Lower leg skin (tissue), 4 donors: ENCODE results near the gene PLXNA1. TPM values are rescaled to one million over a fixed set of nuclear protein-coding genes. Genes with fewer than 3 reads are reported as not detected.

Source experiments
- DNase-seq, 2 donors: peaks; one replicate each; pipeline ENCODE4 v3.0.0-alpha.2; 2019; ENCODE audit warnings: low spot score in 2 of 2
- H3K4me3 ChIP-seq: fragments of 200-600 bp; sonication (generic); 2 replicates; pipeline ENCODE4 v1.5.1; 2017; ENCODE audit warnings: mild to moderate bottlenecking, low read depth; ENCODE audit not compliant: poor library complexity, severe bottlenecking
- POLR2A ChIP-seq, 2 donors: fragments of 450-650 bp; IDR thresholded peaks; one replicate each; pipeline ENCODE4 v1.6.1; 2016 to 2017; ENCODE audit warnings: antibody characterized with exemption in 2 of 2, mild to moderate bottlenecking in 1 of 2, moderate library complexity in 1 of 2
- WGBS, 2 donors: methylation state at CpG; one replicate each; pipeline ENCODE4 v1.1.5; 2018; 5-methylcytosine and 5-hydroxymethylcytosine counted together
- intact Hi-C: fragments of 100-400 bp; cut with DNase I; formaldehyde crosslinking; loops from one replicate; pipeline ENCODE4 v1.15.0; 2023; ENCODE audit warnings: low total_unique reads
- total RNA-seq, 4 donors: library from RNA; depleted of rRNA; stranded (reverse); fragments of >200 nt; gene quantifications; one replicate each; pipeline ENCODE4 v1.1.0, GENCODE V29; 2016
- TF ChIP-seq, protein P1 (sequence below), 3 donors: fragments of 450-650 bp; IDR thresholded peaks; one replicate each; pipeline ENCODE4 v1.5.1; 2016; ENCODE audit warnings: antibody characterized with exemption in 3 of 3, mild to moderate bottlenecking in 3 of 3, moderate library complexity in 2 of 3

The PLXNA1 gene
- total RNA-seq, 4 donors from 2014 or later: 35.8 to 44.9 (median 39.7) TPM

GRCh38 chr3:126956361-126956760, 26.6 kb upstream of the PLXNA1 start:
- intact Hi-C loops: no loop called here
- 48 to 54% methylated on average over 8 of the region's 8 CpGs for WGBS, 2 donors
- peak in 1 of 2 donors; percentile 73 for DNase-seq
- no peak for TF ChIP-seq POLR2A (IDR thresholded peaks at IDR 0.05)
- TF ChIP-seq, protein P1, sequence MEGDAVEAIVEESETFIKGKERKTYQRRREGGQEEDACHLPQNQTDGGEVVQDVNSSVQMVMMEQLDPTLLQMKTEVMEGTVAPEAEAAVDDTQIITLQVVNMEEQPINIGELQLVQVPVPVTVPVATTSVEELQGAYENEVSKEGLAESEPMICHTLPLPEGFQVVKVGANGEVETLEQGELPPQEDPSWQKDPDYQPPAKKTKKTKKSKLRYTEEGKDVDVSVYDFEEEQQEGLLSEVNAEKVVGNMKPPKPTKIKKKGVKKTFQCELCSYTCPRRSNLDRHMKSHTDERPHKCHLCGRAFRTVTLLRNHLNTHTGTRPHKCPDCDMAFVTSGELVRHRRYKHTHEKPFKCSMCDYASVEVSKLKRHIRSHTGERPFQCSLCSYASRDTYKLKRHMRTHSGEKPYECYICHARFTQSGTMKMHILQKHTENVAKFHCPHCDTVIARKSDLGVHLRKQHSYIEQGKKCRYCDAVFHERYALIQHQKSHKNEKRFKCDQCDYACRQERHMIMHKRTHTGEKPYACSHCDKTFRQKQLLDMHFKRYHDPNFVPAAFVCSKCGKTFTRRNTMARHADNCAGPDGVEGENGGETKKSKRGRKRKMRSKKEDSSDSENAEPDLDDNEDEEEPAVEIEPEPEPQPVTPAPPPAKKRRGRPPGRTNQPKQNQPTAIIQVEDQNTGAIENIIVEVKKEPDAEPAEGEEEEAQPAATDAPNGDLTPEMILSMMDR (IDR thresholded peaks at IDR 0.05): no peak
- no peak overlapping the region for H3K4me3 ChIP-seq

DNA sequence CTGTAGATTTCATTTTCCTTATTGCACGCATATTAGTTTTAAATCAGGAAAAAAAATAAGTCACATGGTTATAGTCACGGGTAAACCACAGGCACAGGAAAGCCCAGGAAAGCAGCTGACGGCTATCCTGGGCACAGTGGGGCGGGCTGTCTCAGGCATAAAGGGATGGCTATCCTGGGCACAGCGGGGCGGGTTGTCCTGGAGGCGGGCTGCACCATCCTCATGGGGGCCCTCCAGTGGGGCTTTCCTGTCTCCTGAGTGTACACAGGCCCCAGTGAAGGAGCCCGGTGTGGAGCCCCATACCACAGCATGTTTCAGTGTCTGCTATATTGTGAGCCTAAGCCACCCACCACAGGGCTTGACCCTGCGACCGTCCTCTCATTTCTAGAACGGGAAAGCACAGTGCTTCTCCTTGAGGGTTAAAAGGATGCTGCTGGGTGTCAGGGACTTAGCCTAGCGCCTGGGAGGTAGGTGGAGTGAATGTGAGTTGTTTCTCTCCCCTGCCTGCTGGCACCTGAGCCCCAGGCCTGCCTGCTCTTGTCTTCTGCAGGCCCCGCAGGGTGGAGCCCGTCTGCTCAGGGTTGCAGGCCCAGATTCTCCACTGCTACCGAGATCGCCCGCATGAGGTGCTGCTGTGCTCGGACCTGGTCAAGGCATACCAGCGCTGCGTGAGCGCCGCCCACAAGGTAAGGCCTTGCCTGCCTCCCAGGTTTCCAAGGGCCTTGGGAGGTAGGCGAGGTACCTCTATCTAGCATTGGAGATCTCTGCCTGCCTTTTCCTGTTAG, 25.9 kb upstream of the PLXNA1 start:
- WGBS, 2 donors: 56 to 71% methylated on average over 22 to 23 of the region's 23 CpGs
- TF ChIP-seq, protein P1 (IDR thresholded peaks at IDR 0.05): no peak
- no peak for TF ChIP-seq POLR2A (IDR thresholded peaks at IDR 0.05)
- H3K4me3 ChIP-seq: no peak overlapping the region

DNA sequence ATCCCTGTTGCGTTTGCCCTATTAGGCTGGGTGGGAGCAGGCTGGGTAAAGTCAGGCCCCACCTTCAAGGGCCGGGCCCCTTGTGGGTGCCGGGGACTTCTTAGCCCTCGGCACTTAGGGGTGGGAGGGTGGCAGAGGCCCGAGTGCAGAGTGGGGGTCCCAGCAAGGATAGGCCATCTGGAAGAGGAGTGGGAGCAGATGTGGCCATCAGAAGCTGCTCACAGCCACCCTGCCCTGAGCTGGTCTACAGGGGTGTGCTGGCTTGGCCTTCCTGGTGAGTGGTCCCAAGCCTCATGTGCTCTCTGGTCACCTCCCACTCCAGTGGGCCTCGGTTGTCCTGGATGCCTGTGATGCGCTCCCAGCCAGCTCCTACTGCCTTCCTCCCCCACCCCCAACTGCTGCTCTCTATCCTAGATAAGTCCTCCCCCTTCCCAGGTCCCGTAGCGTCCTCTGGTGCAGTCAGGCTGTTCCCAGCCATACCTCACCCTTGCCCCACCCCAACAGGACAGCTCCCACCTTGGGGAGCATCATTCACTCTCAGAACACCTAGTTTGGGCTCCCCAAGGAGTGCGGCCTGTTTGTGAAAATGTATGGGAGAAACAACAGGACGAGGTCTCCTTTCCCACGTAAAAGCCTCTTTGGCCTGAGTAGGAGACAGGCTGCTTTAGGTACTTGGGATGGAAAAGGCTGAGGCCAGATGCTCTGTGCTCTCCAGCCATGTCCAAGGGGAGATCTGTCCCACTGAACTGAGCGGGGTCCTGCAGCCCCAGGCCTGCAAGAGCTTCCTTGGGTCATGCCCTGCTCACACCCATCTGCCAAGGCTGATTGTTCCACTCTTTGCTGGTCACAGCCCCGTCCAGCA, 24.9 kb upstream of the PLXNA1 start:
- TF ChIP-seq, protein P1 (IDR thresholded peaks at IDR 0.05): no peak
- TF ChIP-seq POLR2A (IDR thresholded peaks at IDR 0.05): no peak
- WGBS, 2 donors: 74 to 76% methylated on average over 14 of the region's 14 CpGs
- intact Hi-C loops: no loop called here
- no peak overlapping the region for H3K4me3 ChIP-seq
- peak in 1 of 2 donors; percentile 84 for DNase-seq

More for the DNA sequence above, 25.9 kb upstream of the PLXNA1 start:
- DNase-seq: peak in 1 of 2 donors; percentile 87
- intact Hi-C loops: no loop called here

- WGBS, 2 donors: 87 to 89% methylated on average over 10 of the region's 10 CpGs
- peak in 1 of 2 donors; percentile 64 for DNase-seq
Observed at GRCh38 chr3:126958638-126959085, 24.3 kb upstream of the PLXNA1 start.

GRCh38 chr3:126959136-126959920, 23.6 kb upstream of the PLXNA1 start:
- DNase-seq: peak in 1 of 2 donors; percentile 75
- TF ChIP-seq POLR2A (IDR thresholded peaks at IDR 0.05): no peak
- TF ChIP-seq, protein P1 (IDR thresholded peaks at IDR 0.05): no peak
- intact Hi-C loops: no loop called here
- no peak overlapping the region for H3K4me3 ChIP-seq
- 60 to 86% methylated on average over 10 of the region's 10 CpGs for WGBS, 2 donors

More at GRCh38 chr3:126958638-126959085, 24.3 kb upstream of the PLXNA1 start:
- intact Hi-C loops: no loop called here
- H3K4me3 ChIP-seq: no peak overlapping the region
- TF ChIP-seq, protein P1 (IDR thresholded peaks at IDR 0.05): no peak
- TF ChIP-seq POLR2A (IDR thresholded peaks at IDR 0.05): no peak
